NCI-H146 (cell line): ENCODE results near the gene MRPL19.

ENCODE experiments used
- DNase-seq: peaks from one replicate; lab custom pipeline; 2025; lab: John Stamatoyannopoulos, UW

The MRPL19 gene

DNA sequence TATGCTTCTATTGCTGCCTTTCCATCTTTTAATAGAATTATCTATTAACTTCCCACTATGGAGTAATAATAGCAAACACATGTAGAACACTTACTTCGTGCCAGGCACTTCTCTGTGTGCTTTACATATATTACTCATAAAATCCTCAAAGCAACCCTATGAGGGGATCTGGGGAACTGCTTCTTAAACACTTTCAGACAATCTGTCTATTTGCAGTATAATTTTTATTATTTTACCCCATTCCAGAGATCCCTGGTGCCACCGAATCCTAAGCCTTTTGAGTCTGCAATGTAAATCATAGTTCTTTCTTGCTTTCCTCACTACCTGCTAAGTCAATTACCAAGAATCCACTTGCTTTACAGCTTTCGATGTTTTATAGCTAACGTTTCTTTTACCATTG, 89.7 kb downstream of the MRPL19 start:
- DNase-seq, result no peak

- DNase-seq, result no peak
These were observed 91.4 kb downstream of the MRPL19 start for GRCh38 chr2:75737961-75738360.
